Spleen (tissue), 7 donors: Measurements from ENCODE around the gene OSGIN1.

ENCODE experiments used
- POLR2AphosphoS5 ChIP-seq, 3 donors: sonication (generic); formaldehyde crosslinking; IDR thresholded peaks; one replicate each; pipeline ENCODE4 v1.5.1; 2017; ENCODE audit warnings: antibody characterized with exemption in 3 of 3
- TF ChIP-seq, protein P1 (sequence below), 11 experiments: fragments of 200-600 bp in 7 of 11; fragments of 450-650 bp in 4 of 11; sonication (generic) in 4 of 11; IDR thresholded peaks in 8 of 11; conservative IDR thresholded peaks in 3 of 11; 1 replicate in 7 of 11; 2 replicates in 4 of 11; pipeline versions ENCODE4 v1.4.0 to v1.8.0; 2016 to 2021; ENCODE audit warnings: antibody characterized with exemption in 11 of 11, inconsistent platforms in 4 of 11, mild to moderate bottlenecking in 1 of 11
- donor health status: DM: no; HTN: no; CAD: no; lungs with moderate emphysema.
- donor health status: DM: no; HTN: no; CAD: no.
- donor health status: DM: no; HTN: no; CAD: no.

DNA sequence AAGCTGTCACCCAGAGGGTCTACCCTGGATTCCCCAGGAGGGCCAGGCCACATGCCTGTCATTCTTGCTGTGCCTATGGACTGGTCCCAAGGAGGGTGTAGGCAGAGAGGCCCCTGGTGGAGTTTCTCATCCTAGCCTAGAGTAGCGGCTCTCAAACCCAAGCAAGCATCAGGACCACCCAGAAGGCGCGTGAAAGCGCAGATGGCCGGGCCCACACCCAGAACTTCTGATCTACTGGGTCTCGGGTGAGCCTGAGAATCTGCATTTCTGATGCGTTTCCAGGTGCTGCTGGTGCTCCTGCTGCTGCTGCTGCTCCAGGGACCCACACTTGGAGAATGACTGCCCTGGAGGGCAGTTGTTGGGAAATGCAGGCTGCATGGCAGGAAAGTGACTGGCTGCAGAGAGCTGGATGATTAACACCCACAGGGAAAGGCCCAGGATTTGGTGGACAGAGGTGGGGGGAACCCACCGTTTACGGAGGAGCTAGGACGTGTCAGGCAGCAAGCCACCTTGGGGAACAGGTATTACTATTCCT, 9.5 kb upstream of the OSGIN1 start:
- TF ChIP-seq, protein P1, sequence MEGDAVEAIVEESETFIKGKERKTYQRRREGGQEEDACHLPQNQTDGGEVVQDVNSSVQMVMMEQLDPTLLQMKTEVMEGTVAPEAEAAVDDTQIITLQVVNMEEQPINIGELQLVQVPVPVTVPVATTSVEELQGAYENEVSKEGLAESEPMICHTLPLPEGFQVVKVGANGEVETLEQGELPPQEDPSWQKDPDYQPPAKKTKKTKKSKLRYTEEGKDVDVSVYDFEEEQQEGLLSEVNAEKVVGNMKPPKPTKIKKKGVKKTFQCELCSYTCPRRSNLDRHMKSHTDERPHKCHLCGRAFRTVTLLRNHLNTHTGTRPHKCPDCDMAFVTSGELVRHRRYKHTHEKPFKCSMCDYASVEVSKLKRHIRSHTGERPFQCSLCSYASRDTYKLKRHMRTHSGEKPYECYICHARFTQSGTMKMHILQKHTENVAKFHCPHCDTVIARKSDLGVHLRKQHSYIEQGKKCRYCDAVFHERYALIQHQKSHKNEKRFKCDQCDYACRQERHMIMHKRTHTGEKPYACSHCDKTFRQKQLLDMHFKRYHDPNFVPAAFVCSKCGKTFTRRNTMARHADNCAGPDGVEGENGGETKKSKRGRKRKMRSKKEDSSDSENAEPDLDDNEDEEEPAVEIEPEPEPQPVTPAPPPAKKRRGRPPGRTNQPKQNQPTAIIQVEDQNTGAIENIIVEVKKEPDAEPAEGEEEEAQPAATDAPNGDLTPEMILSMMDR (IDR thresholded peaks at IDR 0.05 in 8 of 11, conservative IDR thresholded peaks at IDR 0.05 in 3 of 11): no peak
- TF ChIP-seq POLR2AphosphoS5 (IDR thresholded peaks at IDR 0.05): no peak
